Stromal cell of bone marrow (primary cell): ENCODE data around the gene GARIN5B.

Experiments used
- DNase-seq: peaks from one replicate; pipeline ENCODE4 v3.0.0-alpha.2; 2012; ENCODE audit warnings: low read depth

The GARIN5B gene

DNA sequence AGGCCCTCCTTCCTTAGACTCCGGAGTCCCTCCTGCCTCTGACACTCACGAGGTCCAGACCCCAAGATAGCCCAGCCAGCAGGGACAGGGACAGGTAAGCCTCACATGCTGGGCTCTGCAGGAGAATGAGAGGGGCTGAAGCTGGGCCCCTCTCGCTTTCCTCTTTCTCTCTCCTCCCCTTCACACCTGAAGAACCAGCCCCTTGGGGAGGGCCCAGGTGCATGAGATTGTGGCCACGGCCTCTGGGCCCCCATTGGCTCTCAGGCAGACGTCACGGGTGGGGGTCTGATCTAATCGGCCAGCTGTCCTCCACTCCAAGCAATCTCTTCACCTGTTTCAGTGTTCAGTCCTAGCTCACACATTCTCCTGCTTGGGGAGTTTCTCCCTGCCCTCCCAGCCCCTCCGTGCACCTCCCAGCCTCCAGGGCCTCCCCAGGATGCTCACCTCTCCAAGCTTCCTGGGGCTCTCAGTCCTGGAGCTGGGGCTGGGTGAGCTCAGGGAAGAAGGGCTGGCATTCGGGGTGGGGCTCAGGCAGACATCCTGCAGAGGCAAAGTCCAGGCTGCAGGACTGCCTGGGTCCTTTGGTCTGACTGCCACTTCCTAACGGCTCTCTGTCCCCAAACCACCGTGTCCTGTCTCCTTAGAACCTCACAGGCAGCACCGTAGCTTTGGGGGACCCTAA is 40.7 kb downstream of the GARIN5B start:
- no peak for DNase-seq

DNA sequence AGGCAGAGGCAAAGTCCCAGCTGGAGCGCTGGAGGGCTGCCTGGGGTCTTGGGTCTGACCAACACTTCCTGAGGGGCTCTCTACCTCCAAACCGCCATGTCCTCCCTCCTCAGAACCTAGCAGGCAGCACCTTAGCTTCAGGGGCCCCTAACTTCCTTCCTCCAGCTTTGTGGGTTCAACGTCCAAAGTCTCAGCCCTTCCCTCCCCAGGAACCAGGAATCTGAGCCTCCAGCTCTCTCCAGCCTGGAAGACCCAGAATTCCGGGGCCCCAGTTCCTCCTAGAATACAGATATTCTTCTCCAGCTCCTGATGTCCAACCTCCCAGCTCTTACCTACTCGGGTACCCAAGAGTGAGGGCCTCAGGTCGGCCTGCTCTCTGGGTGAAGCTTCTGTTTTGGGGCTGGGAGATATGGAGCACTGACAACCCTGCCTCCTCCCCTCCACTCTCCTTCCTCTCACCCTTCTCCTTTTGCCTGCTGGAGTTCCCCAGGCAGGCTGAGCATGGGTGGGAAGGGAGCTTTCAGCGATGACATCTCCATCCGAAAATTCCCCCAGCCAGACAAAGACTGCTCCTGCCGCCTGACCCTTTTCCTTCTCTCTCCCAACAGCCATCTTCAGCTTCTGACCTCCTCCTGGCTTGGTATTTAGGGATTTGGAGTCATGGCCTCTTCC is 41.5 kb downstream of the GARIN5B start:
- DNase-seq, result no peak

DNA sequence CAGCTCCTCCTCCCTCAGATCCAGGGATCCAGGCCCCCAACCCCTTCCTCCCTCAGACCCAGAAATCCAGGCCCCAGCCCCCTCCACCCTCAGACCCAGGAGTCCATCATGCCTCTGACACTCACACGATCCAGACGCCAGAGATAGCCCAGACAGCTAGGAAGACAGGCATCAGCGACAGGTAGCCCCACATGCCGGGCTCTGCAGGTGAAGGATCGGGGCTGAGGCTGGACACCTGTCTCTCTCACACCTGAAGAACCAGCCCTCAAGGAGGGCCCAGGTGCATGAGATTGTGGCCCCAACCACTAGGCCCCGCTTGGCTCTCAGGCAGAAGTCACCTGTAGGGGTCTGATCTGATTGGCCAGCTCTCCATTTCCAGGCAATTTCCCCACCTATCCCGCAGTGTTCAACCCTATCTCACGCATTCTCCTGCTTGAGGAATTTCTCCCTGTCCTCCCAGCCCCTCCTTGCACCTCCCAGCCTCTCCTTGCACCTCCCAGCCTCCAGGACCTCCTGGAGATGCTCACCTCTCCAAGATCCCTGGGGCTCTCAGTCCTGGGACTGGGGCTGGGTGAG is 42.1 kb downstream of the GARIN5B start:
- DNase-seq, result no peak

DNA sequence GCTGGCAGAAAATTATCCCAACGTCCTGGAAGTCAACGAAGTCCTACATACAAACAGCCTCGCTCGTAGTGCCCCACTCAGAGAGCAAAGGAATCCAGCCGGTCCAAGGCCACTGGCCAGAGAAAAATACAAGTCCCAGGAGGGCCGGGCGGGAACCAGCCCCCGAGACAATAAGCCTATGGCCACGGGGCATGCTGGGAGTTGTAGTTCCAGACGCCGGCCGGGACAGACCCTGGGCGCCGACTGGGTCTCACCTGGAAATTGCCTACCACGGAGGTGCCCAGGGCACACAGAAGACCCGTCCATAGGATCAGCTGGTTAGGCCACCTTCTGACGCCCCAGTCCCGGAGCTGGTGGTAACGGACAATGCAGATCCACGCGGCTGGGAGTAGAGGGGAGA is 43.3 kb downstream of the GARIN5B start:
- no peak for DNase-seq

DNA sequence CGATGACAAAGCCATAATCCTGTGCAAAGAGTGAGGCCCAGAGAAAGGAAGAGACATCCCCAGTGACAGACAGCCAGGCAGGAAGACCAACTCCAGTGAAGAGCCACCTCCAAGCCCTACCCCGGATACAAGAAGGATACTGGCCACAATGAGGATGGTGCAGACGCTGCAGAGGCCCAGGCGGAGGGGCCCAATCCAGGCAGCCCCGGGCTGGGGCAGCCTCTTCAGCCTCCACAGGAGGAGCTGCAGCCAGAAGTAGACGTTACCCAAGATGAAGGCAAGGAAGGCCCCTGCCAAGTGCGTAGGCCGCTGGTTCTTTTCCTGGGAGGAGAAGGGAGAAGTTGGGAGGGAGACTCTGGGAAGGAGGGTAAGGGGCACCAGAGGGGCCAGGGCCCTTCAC is 46.4 kb downstream of the GARIN5B start:
- no peak for DNase-seq

DNA sequence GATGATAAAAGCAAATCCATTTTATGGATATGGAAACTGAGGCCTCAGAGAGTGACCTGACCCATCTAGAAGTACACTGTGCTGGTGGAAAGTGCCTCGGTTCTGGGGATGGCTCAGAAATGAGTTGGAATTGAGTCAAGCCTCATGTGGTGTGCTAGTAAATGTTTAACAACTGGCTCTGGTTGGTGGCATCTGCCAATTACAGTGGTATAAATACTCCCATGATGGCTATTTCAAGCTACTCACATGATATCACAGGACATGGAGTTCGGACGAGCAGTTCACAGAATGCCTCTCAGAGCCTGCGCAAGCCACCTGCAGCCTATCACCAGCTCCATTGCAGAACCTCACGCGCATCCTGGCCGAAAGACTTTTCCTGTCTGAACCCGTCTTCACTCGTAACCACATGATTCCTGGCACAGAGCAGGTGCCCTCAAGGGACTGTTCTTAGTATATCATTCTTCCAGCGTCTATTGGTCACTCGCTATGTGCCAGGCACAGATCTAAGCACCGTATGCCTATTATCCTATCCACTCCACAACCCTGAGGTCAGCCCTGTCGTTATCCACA is 47.0 kb downstream of the GARIN5B start:
- no peak for DNase-seq

DNA sequence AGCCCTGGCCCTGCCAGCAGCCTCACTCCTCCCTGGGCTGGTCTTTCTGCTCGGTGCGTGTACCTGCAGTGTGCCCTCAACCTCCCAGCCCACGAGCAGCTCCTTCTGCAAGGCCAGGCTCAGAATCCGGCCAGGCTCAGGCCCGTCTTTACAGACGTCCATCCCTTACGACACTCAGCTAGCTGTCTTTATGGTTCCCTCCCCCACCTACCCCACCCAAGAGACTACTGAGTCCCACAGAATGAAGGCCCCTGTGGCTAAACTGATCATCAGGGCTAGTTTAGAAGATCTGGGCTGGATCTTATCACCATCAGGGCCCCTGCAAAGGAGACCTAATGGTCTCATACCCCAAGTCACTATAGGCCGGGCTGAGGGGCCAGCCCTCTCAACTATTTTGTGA is 48.7 kb downstream of the GARIN5B start:
- DNase-seq, result no peak

DNA sequence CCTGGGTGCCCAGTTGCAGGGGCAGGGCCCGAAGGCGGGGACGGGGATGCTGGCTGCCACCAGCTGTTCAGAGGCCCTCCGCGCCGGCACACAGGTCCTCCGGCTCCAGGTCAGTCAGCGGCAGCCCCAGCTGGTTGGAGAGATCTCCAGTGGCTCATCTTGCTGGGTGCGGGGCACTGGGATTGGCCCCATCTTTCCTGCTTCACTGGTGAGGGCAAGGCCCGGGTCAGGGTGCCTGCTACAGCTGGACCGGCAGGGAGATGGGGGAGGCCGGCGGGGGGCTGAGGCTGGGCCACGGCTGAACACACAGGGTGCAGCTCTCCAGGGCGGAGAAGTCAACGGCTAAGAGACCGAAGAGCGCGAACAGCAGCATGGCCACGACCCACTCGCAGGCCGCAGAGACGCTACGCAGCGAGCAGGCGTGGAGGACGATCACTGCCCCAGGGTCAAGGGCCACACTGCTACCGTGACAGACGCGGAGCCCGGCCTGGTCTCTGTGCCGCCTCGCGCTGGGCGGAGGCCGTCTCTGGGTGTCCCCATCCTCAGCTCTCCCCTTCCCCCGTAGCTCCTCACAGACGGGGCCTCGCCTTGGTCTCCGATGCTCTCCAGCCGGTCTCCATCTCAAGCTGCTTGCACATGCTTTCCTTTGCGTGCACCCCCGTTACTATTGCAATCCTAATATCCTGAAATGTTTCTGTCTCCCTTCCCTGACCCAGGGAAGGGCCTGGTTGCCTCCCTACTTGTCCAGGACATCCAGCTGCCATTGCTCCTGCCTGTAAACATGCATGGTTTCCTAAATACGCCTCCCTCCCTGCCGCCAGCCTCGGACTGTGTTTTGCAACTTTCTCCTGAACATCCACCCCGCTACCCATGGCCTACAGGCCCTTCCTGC is 50.2 kb downstream of the GARIN5B start:
- no peak for DNase-seq

DNA sequence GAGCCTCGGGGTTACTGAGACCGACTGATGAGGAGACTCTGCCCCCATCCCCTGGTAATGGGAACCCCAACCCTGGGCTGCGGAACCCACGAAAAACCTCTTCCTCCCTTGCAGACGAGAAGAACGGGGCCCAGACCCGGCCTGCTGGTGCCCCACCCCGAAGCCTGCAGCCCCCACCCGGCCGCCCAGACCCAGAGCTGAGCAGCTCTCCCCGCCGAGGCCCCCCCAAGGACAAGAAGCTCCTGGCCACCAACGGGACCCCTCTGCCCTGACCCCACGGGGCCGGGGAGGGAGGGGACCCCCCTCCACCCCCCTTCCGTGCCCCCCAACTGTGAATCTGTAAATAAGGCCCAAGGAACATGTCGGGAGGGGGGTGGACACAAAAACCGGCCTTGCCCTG is 51.3 kb downstream of the GARIN5B start:
- no peak for DNase-seq

DNA sequence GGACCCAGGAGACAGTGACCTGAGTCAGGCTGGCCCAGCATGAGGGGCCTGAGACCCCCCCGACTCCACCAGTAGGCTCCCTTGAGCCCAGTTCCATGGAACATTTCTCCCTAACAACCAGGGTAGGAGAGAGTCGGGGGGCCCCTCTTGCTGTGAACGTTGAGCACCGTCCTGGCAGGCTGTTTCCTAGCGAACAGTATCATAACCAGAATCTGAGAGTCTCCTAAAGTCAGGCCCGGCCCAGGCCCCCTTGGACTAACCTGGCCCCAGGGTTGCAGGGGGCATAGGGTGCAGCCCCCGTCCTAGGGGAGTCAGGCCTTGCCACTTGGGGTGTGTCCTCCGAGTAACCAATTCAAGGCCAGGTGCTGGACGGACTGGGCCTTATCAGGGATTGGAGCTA is 51.7 kb downstream of the GARIN5B start:
- DNase-seq, result no peak

DNA sequence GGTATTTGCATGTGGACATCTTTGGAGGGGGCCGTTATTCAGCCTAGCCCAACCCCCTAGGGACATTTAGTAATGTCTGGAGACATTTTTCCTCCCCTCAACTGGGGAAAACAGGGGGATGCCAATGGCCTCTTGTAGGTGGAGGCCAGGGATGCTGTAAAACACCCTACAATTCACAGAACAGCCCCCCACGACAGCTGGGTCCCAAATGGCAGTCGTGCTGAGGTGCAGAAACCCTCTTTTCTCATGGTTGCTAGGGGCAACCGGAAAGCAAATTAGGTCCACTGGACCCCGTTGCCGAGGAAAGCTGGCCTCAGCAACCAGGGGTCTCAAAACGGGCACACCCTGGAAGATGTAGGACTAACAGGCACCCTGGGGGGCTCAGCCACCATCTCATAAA is 52.6 kb downstream of the GARIN5B start:
- DNase-seq, result no peak

DNA sequence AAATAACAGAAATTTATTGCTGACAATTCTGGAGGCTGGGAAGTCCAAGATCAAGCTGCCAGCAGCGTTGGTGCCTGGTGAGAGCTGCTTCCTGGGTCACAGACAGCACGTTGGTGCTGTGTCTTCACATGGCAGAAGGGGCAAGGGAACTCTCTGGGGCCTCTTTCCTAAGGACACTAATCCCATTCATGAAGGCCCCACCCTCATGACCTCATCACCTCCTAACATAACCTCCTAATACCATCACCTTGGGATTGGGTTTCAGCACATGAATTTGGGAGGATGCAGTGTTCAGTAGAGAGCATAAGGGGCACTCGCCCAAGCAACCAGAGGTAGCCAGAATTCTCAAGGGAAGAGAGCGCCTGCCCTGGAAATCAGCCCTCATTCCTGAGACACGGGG is 53.6 kb downstream of the GARIN5B start:
- DNase-seq, result no peak

DNA sequence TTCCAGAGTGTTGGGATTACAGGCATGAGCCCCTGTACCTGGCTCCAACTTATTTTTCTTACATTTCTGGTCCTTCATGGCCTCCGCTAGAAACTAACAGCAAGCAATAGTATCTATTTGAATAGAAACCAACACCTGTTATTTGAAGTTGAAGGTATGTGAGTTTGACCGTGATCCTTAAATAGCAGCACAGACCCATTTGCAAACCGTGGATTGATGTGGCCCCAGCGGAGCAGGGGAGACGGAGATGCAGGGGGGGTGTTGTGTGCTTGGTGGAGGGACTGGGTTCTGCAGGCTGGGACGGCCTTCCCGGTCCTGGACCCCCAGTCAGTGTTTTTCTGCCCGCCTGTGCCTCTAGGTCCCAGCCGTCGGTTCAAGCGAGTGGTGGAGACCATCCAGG is 54.8 kb downstream of the GARIN5B start:
- no peak for DNase-seq

DNA sequence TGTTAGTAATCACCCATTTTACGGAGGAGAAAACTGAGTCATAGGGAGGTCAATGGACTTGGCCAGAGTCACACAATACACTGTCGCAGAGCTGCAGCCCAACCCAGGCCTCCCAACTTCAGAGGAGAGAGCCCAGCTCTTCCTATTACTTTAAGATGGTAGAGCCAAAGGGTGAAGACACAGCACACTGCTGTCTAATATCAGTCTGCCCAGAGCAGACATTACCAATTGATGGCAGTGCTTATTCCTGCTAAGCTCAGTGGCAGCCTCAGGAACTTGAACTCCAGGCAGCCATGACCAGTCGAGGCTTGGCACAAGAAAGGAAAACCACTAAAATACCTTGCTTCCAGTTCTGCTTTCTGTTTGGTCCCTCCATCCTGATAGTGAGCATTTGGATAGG is 56.3 kb downstream of the GARIN5B start:
- DNase-seq, result no peak

DNA sequence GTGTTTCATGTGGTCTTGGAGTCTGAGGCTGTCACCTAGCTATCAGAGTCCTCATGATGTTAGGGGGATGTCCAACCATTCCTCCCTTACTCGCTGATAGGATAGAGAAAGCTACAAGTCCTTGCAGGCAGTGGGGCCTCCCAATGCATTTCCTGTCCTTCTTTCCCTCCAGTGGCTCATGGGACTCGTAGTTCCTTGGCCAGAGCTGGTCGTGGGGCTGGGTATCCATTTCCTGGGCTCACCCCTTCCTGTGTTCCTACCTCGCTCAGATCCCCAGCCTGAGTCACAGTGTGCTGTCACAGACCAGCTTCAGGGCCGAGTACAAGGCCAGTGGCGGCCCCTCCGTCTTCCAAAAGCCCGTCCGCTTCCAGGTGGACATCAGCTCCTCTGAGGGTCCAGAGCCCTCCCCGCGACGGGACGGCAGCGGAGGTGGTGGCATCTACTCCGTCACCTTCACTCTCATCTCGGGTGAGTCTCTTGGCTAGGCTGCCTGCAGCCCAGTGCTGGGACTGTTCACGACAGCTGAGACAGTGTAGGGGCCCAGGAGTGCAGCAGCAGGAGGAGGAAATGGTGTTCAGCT is 57.0 kb downstream of the GARIN5B start:
- DNase-seq, result no peak

DNA sequence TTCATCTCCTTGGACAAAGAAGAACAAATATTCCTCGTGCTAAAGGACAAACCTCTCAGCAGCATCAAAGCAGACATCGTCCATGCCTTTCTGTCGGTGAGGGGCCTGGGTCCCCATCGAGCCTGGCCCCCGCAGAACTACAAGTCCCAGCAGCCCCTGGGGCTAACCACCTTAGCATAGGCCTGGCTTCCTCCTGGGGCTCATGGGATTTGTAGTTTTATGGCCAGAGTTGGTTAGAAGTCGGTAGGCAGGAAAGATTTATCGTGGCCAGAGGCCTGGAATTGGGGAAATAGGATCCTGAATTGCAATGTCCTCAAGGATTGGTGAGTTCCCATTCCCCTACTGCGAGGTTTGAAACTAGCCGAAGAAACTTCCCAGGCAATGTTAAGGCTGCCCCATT is 57.6 kb downstream of the GARIN5B start:
- no peak for DNase-seq

DNA sequence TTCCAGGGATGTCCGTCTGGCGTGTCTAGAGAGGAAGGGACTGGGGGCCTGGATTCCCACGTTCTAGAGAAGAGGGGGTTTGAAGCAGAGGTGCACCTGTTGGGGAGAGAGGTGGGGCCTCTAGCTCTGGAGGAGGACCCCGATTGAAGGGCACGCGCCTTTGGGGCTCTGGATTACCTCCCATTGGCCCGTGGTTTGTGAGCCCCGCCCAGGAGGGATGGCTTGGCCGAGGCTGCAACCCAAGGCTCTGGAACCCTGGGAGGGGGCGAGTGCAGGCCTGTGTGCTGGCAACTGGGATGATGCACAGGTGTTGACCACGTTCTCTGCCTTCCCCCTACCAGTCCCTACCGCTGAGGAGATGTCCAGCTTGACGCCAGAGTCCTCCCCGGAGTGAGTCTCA is 58.1 kb downstream of the GARIN5B start:
- DNase-seq, result no peak
